B cell (primary cell): ENCODE data around the gene SEMA4C. TPM values are rescaled to one million over a fixed set of nuclear protein-coding genes. Genes with fewer than 3 reads are reported as not detected.

Experiments
- ATAC-seq: fragments of 200-7000 bp; cut with Tn5 transposase; one replicate; pipeline ENCODE4 v1.10.0; 2021; ENCODE audit warnings: low read depth, mild to moderate bottlenecking, moderate number of reproducible peaks, moderate library complexity
- CTCF ChIA-PET: fragments of 350-600 bp; sonication (Branson Sonifier 250); formaldehyde crosslinking; loops from one replicate; lab custom pipeline; 2021; ENCODE audit warnings: antibody characterized with exemption, inconsistent platforms; lab: Charles Lee
- POLR2A ChIA-PET: fragments of 350-600 bp; sonication (Branson Sonifier 250); formaldehyde crosslinking; loops from one replicate; lab custom pipeline; 2021; ENCODE audit warnings: antibody characterized with exemption; lab: Charles Lee
- DNase-seq: peaks from one replicate; pipeline ENCODE4 v3.0.0; 2013
- H2AFZ ChIP-seq: 2 replicates; pipeline ENCODE4 v1.6.1; 2012; ENCODE audit warnings: mild to moderate bottlenecking, low read depth, low read length; ENCODE audit not compliant: insufficient read depth, poor library complexity, severe bottlenecking
- H3K27ac ChIP-seq, 2 donors: 1 replicate in 1 of 2; 2 replicates in 1 of 2; pipeline ENCODE4 v1.5.1; 2012 to 2013; ENCODE audit warnings: low read length in 2 of 2, mild to moderate bottlenecking in 2 of 2, moderate library complexity in 1 of 2
- H3K27me3 ChIP-seq, 4 experiments: fragments of 200-600 bp in 1 of 4; sonication (generic) in 1 of 4; replicated peaks in 1 of 4; 1 replicate in 2 of 4; 2 replicates in 2 of 4; pipeline versions ENCODE4 v1.6.1 to v1.7.0; 2013 to 2016; ENCODE audit warnings: low read length in 3 of 4, mild to moderate bottlenecking in 2 of 4, mixed read lengths in 1 of 4, moderate library complexity in 1 of 4; ENCODE audit not compliant: insufficient read depth in 4 of 4, control insufficient read depth in 3 of 4; ENCODE audit errors: control extremely low read depth in 1 of 4
- H3K36me3 ChIP-seq, 2 experiments: replicated peaks in 1 of 2; 1 replicate in 1 of 2; 2 replicates in 1 of 2; pipeline versions ENCODE4 v1.6.1 to v1.7.1; 2013; ENCODE audit warnings: low read length in 1 of 2; ENCODE audit not compliant: insufficient read depth in 2 of 2, control insufficient read depth in 1 of 2; ENCODE audit errors: control extremely low read depth in 1 of 2, extremely low read depth in 1 of 2
- H3K4me1 ChIP-seq, 2 donors: fragments of 200-600 bp in 1 of 2; sonication (generic) in 1 of 2; 1 replicate in 1 of 2; 2 replicates in 1 of 2; pipeline versions ENCODE4 v1.5.1 to v1.6.1; 2013 to 2017; ENCODE audit warnings: low read length in 2 of 2; ENCODE audit not compliant: control insufficient read depth in 2 of 2, insufficient read depth in 2 of 2
- H3K4me2 ChIP-seq: replicated peaks from 2 replicates; pipeline ENCODE3; 2012; ENCODE audit warnings: mild to moderate bottlenecking, low read depth, low read length; ENCODE audit not compliant: poor library complexity, severe bottlenecking
- H3K4me3 ChIP-seq, 5 experiments: fragments of 200-600 bp in 1 of 5; sonication (generic) in 1 of 5; 1 replicate in 3 of 5; 2 replicates in 2 of 5; pipeline versions ENCODE4 v1.5.1 to v1.7.0; 2011 to 2016; ENCODE audit warnings: low read length in 4 of 5, mild to moderate bottlenecking in 4 of 5, low read depth in 2 of 5, control low read depth in 1 of 5, moderate library complexity in 1 of 5; ENCODE audit not compliant: insufficient read depth in 1 of 5; ENCODE audit errors: control extremely low read depth in 1 of 5, extremely low read depth in 1 of 5
- H3K79me2 ChIP-seq: fragments of 200-600 bp; sonication (generic); one replicate; pipeline ENCODE4 v1.6.0; 2016; ENCODE audit warnings: low read length; ENCODE audit not compliant: control insufficient read depth, insufficient read depth
- H3K9ac ChIP-seq: fragments of 200-600 bp; sonication (generic); 2 replicates; pipeline ENCODE4 v1.6.1; 2017; ENCODE audit warnings: mild to moderate bottlenecking, low read length, moderate library complexity
- H3K9me3 ChIP-seq, 3 donors: one replicate each; pipeline versions ENCODE4 v1.6.1 to v1.7.1; 2013; ENCODE audit warnings: low read length in 2 of 3; ENCODE audit not compliant: control insufficient read depth in 2 of 3, insufficient read depth in 1 of 3; ENCODE audit errors: control extremely low read depth in 1 of 3
- H4K20me1 ChIP-seq: 2 replicates; pipeline ENCODE4 v1.6.0; 2012; ENCODE audit warnings: mild to moderate bottlenecking, low read length; ENCODE audit not compliant: insufficient read depth, control insufficient read depth, poor library complexity, severe bottlenecking
- H3K27ac Mint-ChIP-seq: one replicate; pipeline ENCODE4 v1.8.0; 2021; ENCODE audit warnings: mixed read lengths
- H3K27me3 Mint-ChIP-seq: one replicate; pipeline ENCODE4 v1.8.0; 2021; ENCODE audit warnings: mixed read lengths
- H3K4me1 Mint-ChIP-seq: one replicate; pipeline ENCODE4 v1.8.0; 2021; ENCODE audit warnings: mixed read lengths
- H3K4me3 Mint-ChIP-seq: one replicate; pipeline ENCODE4 v1.8.0; 2021; ENCODE audit warnings: mixed read lengths
- H3K9me3 Mint-ChIP-seq: one replicate; pipeline ENCODE4 v1.8.0; 2022; ENCODE audit warnings: mixed read lengths; ENCODE audit not compliant: insufficient read depth
- CTCF ChIP-seq: fragments of 200-600 bp; IDR thresholded peaks from one replicate; pipeline ENCODE4 v1.8.0; 2022; ENCODE audit warnings: antibody characterized with exemption, mild to moderate bottlenecking
- EZH2 ChIP-seq: IDR thresholded peaks from 2 replicates; pipeline ENCODE4 v1.6.1; 2012; ENCODE audit warnings: borderline replicate concordance, low read depth, mild to moderate bottlenecking, moderate library complexity, low read length; ENCODE audit not compliant: insufficient read depth, poor library complexity, severe bottlenecking
- WGBS: methylation state at CpG from one replicate; pipeline ENCODE4 v1.1.5; 2013; ENCODE audit warnings: missing lambda C conversion rate; ENCODE audit not compliant: insufficient coverage; 5-methylcytosine and 5-hydroxymethylcytosine counted together
- intact Hi-C: fragments of 100-400 bp; cut with micrococcal nuclease; formaldehyde crosslinking; loops from one replicate; pipeline ENCODE4 v1.10.0; 2022
- polyA plus RNA-seq: library from polyadenylated mRNA; depleted of rRNA; stranded (reverse); fragments of >200 nt; gene quantifications from 2 replicates; pipeline ENCODE4 v1.2.3, GENCODE V29; 2012
- total RNA-seq, 2 donors: library from RNA; stranded (reverse); fragments of 120-200 nt in 1 of 2; gene quantifications; 1 replicate in 1 of 2; 2 replicates in 1 of 2; pipeline versions ENCODE4 v1.2.3 to v1.2.4, GENCODE V29; 2013 to 2022

SEMA4C gene
- total and polyA plus RNA-seq, 2 donors (not counting 1 experiment from before 2014, with no cell fraction given): 0.28 to 0.94 TPM

- POLR2A ChIA-PET: no interaction called here
- 85% methylated on average over 11 of the region's 18 CpGs for WGBS
Observed at GRCh38 chr2:96895746-96896651, 26.1 kb upstream of the SEMA4C start.

More at GRCh38 chr2:96895746-96896651, 26.1 kb upstream of the SEMA4C start:
- Histone ChIP-seq H4K20me1 (no peaks in the 10 kb centered on the region), H3K4me2 (no peak overlapping the region), H3K36me3 (no peaks in the 10 kb centered on the region), H3K27me3 (no peaks in the 10 kb centered on the region), H3K27ac (no peak overlapping the region), H3K4me1 (no peaks in the 10 kb centered on the region), H2AFZ (no peak overlapping the region), H3K9ac (no peak overlapping the region), H3K4me3 (no peak overlapping the region), H3K9me3 (no peaks in the 10 kb centered on the region), H3K79me2 (no peaks in the 10 kb centered on the region)
- H3K4me1 Mint-ChIP-seq: peaks cover 4% of the 10 kb centered on the region
- DNase-seq (no peak), ATAC-seq (no peak)
- no peaks in the 10 kb centered on the region for H3K9me3 Mint-ChIP-seq
- CTCF ChIA-PET: no interaction called here
- TF ChIP-seq EZH2 (no peak), CTCF (no peak)
- no peak overlapping the region for H3K4me3 Mint-ChIP-seq
- intact Hi-C loops: no loop called here
- peaks cover 3% of the 10 kb centered on the region for H3K27me3 Mint-ChIP-seq
- no peak overlapping the region for H3K27ac Mint-ChIP-seq
